CD4-positive, alpha-beta T cell treated with Interleukin-2 at 100 ng/mL for 4 hours (primary cell): ENCODE measurements around the gene GPI.

Experiments used
- DNase-seq: peaks from one replicate; pipeline ENCODE4 v3.0.0-alpha.2; 2020; ENCODE audit warnings: low spot score

Gene GPI

GRCh38 chr19:34341935-34342680 lies 22.9 kb upstream of the GPI start:
- DNase-seq, result no peak

- no peak for DNase-seq
Measured at GRCh38 chr19:34343751-34344150, 21.2 kb upstream of the GPI start.

- peak; percentile 70 for DNase-seq
Measured at GRCh38 chr19:34345947-34346351, 19.0 kb upstream of the GPI start.

GRCh38 chr19:34347561-34348165 lies 17.3 kb upstream of the GPI start:
- no peak for DNase-seq

- DNase-seq, result no peak
Measured at GRCh38 chr19:34348899-34349487, 16.0 kb upstream of the GPI start.

- peak; percentile 92 for DNase-seq
Measured at GRCh38 chr19:34350161-34350561, 14.8 kb upstream of the GPI start.

GRCh38 chr19:34351382-34351826 lies 13.6 kb upstream of the GPI start:
- DNase-seq, result no peak

GRCh38 chr19:34353546-34353945 lies 11.4 kb upstream of the GPI start:
- no peak for DNase-seq

- DNase-seq, result no peak
Measured at GRCh38 chr19:34355201-34355600, 9.8 kb upstream of the GPI start.

- no peak for DNase-seq
Measured at GRCh38 chr19:34356875-34357274, 8.1 kb upstream of the GPI start.

- no peak for DNase-seq
Measured at GRCh38 chr19:34357431-34357830, 7.6 kb upstream of the GPI start.

- DNase-seq, result peak; percentile 98
Measured at GRCh38 chr19:34359140-34359953, 5.6 kb upstream of the GPI start.

GRCh38 chr19:34359954-34360315 lies 5.1 kb upstream of the GPI start:
- DNase-seq, result no peak

GRCh38 chr19:34360354-34360909 lies 4.6 kb upstream of the GPI start:
- no peak for DNase-seq

- no peak for DNase-seq
Measured at GRCh38 chr19:34362679-34363069, 2.3 kb upstream of the GPI start.

- DNase-seq, result no peak
Measured at GRCh38 chr19:34363094-34363493, 1.9 kb upstream of the GPI start.

GRCh38 chr19:34363930-34364329 lies 1.1 kb upstream of the GPI start:
- no peak for DNase-seq

- DNase-seq, result no peak
Measured at GRCh38 chr19:34364462-34364829, 550 bp upstream of the GPI start.

- no peak for DNase-seq
Measured at GRCh38 chr19:34365463-34366401, 736 bp downstream of the GPI start.

- DNase-seq, result peak; percentile 13
Measured at GRCh38 chr19:34366738-34367623, 2.0 kb downstream of the GPI start.
